ENCODE data around the gene KCNJ15. TPM values are rescaled to one million over a fixed set of nuclear protein-coding genes. Genes with fewer than 3 reads are reported as not detected.

KCNJ15 gene
- total RNA-seq, 1 experiment from 2014 or later, result 0.13 TPM

GRCh38 chr21:38297871-38298270, 41.1 kb downstream of the KCNJ15 start:
- POLR2A ChIA-PET, result no interaction called here
- no peaks in the 10 kb centered on the region for H3K4me1 ChIP-seq (ENCODE audit: control insufficient read depth, insufficient read depth, low read length)
- DNase-seq (ENCODE audit: low read depth, low spot score) (no peak), ATAC-seq (no peak)
- no peak for TF ChIP-seq TCF7L2 (IDR thresholded peaks at IDR 0.05; ENCODE audit: low read depth, low read length)
- intact Hi-C loops (cut with micrococcal nuclease; ENCODE audit: unreplicated experiment) (no loop called here), in situ Hi-C loops (cut with HindIII; ENCODE audit: low pct_unique_long_range_greater_than_20kb, low sequenced_read_pairs) (no loop called here)
- BruUV-seq (replicated peaks), result no TSS peak
- no peak overlapping the region for H3K4me3 ChIP-seq (ENCODE audit: low read depth in 2 of 2, low read length in 2 of 2)
- H3K9me3 ChIP-seq (ENCODE audit: control insufficient read depth, insufficient read depth, low read depth, low read length), result no peaks in the 10 kb centered on the region
- CTCF ChIA-PET, result no interaction called here
- H3K27me3 ChIP-seq (ENCODE audit: control insufficient read depth, insufficient read depth, low read length), result no peaks in the 10 kb centered on the region
- H3K27ac ChIP-seq (ENCODE audit: low read length), result no peak overlapping the region
- no peaks in the 10 kb centered on the region for H3K36me3 ChIP-seq (ENCODE audit: control insufficient read depth, insufficient read depth, low read length)

- CTCF ChIA-PET, result no interaction called here
- BruUV-seq (replicated peaks), result no TSS peak
Measured at GRCh38 chr21:38298832-38299231, 42.0 kb downstream of the KCNJ15 start.

More at GRCh38 chr21:38298832-38299231, 42.0 kb downstream of the KCNJ15 start:
- TF ChIP-seq REST (IDR thresholded peaks at IDR 0.05; ENCODE audit: insufficient read depth in 1 of 2, low read depth in 2 of 2, low read length in 1 of 2) (no peak), POLR2AphosphoS5 (IDR thresholded peaks at IDR 0.05; ENCODE audit: low read depth, low read length) (no peak), TCF7L2 (IDR thresholded peaks at IDR 0.05; ENCODE audit: low read depth, low read length) (no peak), SIN3A (IDR thresholded peaks at IDR 0.05; ENCODE audit: borderline replicate concordance, insufficient read depth, low read depth, low read length) (no peak)
- TF ChIP-seq, protein P1, sequence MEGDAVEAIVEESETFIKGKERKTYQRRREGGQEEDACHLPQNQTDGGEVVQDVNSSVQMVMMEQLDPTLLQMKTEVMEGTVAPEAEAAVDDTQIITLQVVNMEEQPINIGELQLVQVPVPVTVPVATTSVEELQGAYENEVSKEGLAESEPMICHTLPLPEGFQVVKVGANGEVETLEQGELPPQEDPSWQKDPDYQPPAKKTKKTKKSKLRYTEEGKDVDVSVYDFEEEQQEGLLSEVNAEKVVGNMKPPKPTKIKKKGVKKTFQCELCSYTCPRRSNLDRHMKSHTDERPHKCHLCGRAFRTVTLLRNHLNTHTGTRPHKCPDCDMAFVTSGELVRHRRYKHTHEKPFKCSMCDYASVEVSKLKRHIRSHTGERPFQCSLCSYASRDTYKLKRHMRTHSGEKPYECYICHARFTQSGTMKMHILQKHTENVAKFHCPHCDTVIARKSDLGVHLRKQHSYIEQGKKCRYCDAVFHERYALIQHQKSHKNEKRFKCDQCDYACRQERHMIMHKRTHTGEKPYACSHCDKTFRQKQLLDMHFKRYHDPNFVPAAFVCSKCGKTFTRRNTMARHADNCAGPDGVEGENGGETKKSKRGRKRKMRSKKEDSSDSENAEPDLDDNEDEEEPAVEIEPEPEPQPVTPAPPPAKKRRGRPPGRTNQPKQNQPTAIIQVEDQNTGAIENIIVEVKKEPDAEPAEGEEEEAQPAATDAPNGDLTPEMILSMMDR (IDR thresholded peaks at IDR 0.05), result no peak
- Histone ChIP-seq H3K27me3 (ENCODE audit: control insufficient read depth, insufficient read depth, low read length) (no peaks in the 10 kb centered on the region), H3K36me3 (ENCODE audit: control insufficient read depth, insufficient read depth, low read length) (no peaks in the 10 kb centered on the region), H3K27ac (ENCODE audit: low read length) (no peak overlapping the region), H3K4me1 (ENCODE audit: control insufficient read depth, insufficient read depth, low read length) (no peaks in the 10 kb centered on the region), H3K9me3 (ENCODE audit: control insufficient read depth, insufficient read depth, low read depth, low read length) (no peaks in the 10 kb centered on the region), H3K4me3 (ENCODE audit: low read depth in 2 of 2, low read length in 2 of 2) (no peak overlapping the region)
- in situ Hi-C loops (cut with HindIII; ENCODE audit: low pct_unique_long_range_greater_than_20kb, low sequenced_read_pairs), result no loop called here
- POLR2A ChIA-PET, result no interaction called here
- no peak for ATAC-seq
- no peak for DNase-seq (ENCODE audit: low read depth, low spot score)
- intact Hi-C loops (cut with micrococcal nuclease; ENCODE audit: unreplicated experiment), result no loop called here
